Esophagus muscularis mucosa (tissue), 4 donors: ENCODE data around the gene KCNJ12. TPM values are rescaled to one million over a fixed set of nuclear protein-coding genes. Genes with fewer than 3 reads are reported as not detected.

Experiments
- DNase-seq: peaks from one replicate; pipeline ENCODE4 v3.0.0-alpha.2; 2017; ENCODE audit errors: extremely low spot score
- H3K27ac ChIP-seq, 4 donors: fragments of 200-600 bp; sonication (generic); replicated peaks in 1 of 4; 1 replicate in 3 of 4; 2 replicates in 1 of 4; pipeline ENCODE4 v1.5.1; 2016 to 2019; ENCODE audit warnings: mild to moderate bottlenecking in 1 of 4
- H3K27me3 ChIP-seq, 4 donors: fragments of 200-600 bp; sonication (generic); one replicate each; pipeline versions ENCODE4 v1.5.1 to v1.6.0; 2016 to 2019
- H3K36me3 ChIP-seq, 4 donors: fragments of 200-600 bp; sonication (generic); one replicate each; pipeline ENCODE4 v1.5.1; 2016 to 2019
- H3K4me1 ChIP-seq, 4 donors: fragments of 200-600 bp; sonication (generic); one replicate each; pipeline ENCODE4 v1.5.1; 2016 to 2019
- H3K4me3 ChIP-seq, 4 donors: fragments of 200-600 bp; sonication (generic); 1 replicate in 2 of 4; 2 replicates in 2 of 4; pipeline ENCODE4 v1.5.1; 2016 to 2019; ENCODE audit warnings: mild to moderate bottlenecking in 4 of 4, moderate library complexity in 1 of 4
- H3K9me3 ChIP-seq, 4 donors: fragments of 200-600 bp; sonication (generic); 1 replicate in 3 of 4; 2 replicates in 1 of 4; pipeline ENCODE4 v1.5.1; 2016 to 2019
- EP300 ChIP-seq: sonication (generic); formaldehyde crosslinking; IDR thresholded peaks from one replicate; pipeline ENCODE4 v1.6.1; 2017; ENCODE audit warnings: antibody characterized with exemption
- POLR2A ChIP-seq: fragments of 450-650 bp; IDR thresholded peaks from one replicate; pipeline ENCODE4 v1.6.1; 2017; ENCODE audit warnings: antibody characterized with exemption, moderate library complexity, mild to moderate bottlenecking, low read depth
- POLR2AphosphoS5 ChIP-seq, 2 donors: sonication (generic); formaldehyde crosslinking; IDR thresholded peaks; one replicate each; pipeline ENCODE4 v1.6.1; 2017; ENCODE audit warnings: antibody characterized with exemption in 2 of 2
- WGBS: methylation state at CpG from one replicate; pipeline ENCODE4 v1.1.5; 2018; 5-methylcytosine and 5-hydroxymethylcytosine counted together
- intact Hi-C: fragments of 100-400 bp; cut with DNase I; formaldehyde crosslinking; loops from one replicate; pipeline ENCODE4 v1.15.1; 2023
- total RNA-seq, 4 donors: library from RNA; depleted of rRNA; stranded (reverse); fragments of >200 nt; gene quantifications; one replicate each; pipeline versions ENCODE4 v1.1.0 to v1.2.1, GENCODE V29; 2016
- TF ChIP-seq, protein P1 (sequence below), 3 experiments: fragments of 200-600 bp in 2 of 3; fragments of 450-650 bp in 1 of 3; sonication (generic) in 2 of 3; IDR thresholded peaks; one replicate each; pipeline ENCODE4 v1.5.1; 2017 to 2019; ENCODE audit warnings: antibody characterized with exemption in 3 of 3, mild to moderate bottlenecking in 2 of 3, moderate library complexity in 1 of 3

KCNJ12 gene
- total RNA-seq, 4 donors from 2014 or later = 0.83 to 2.1 (median 1.5) TPM

DNA sequence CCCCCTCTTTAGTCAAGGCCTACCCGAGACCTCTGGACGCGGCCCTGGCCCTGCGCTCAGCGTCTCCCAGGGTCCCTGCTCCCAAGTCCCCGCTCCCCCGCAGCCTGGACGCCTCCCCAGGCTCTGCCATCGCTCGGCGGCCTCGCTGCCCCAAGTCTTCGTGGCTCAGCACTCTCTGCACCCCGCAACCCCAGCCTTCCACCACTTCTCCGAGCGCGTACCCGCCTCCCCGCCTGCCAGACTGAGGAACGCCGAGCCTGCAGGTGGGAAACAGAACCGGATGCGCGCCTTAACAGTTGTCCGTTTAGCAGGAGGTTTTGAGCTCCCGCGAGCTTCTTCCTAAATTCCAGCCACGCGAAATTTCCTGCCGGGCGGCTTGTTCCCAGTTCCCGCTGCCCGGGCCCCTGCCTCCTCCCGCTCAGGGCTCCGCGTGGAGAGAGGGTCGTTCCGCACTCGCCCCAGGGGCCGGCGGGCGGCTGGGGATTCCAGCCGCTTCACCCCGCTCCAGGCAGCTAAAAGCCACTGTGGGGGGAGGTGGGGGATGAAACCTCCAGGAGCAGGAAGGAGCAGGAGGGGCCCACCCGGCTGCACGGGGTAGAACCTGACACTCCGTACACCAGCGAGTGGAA lies 87.7 kb downstream of the KCNJ12 start:
- H3K36me3 ChIP-seq = no peaks in the 10 kb centered on the region
- H3K4me1 ChIP-seq = peaks cover 5 to 12% (median 11%) of the 10 kb centered on the region in 4 donors
- no peaks in the 10 kb centered on the region for H3K9me3 ChIP-seq
- no peak for TF ChIP-seq POLR2A
- no peak for TF ChIP-seq EP300
- TF ChIP-seq, protein P1, sequence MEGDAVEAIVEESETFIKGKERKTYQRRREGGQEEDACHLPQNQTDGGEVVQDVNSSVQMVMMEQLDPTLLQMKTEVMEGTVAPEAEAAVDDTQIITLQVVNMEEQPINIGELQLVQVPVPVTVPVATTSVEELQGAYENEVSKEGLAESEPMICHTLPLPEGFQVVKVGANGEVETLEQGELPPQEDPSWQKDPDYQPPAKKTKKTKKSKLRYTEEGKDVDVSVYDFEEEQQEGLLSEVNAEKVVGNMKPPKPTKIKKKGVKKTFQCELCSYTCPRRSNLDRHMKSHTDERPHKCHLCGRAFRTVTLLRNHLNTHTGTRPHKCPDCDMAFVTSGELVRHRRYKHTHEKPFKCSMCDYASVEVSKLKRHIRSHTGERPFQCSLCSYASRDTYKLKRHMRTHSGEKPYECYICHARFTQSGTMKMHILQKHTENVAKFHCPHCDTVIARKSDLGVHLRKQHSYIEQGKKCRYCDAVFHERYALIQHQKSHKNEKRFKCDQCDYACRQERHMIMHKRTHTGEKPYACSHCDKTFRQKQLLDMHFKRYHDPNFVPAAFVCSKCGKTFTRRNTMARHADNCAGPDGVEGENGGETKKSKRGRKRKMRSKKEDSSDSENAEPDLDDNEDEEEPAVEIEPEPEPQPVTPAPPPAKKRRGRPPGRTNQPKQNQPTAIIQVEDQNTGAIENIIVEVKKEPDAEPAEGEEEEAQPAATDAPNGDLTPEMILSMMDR (IDR thresholded peaks at IDR 0.05) = no peak
- TF ChIP-seq POLR2AphosphoS5 (IDR thresholded peaks at IDR 0.05) = no peak
- no peak for DNase-seq
- intact Hi-C loops = no loop called here
- H3K27me3 ChIP-seq = peaks cover 0 to 23% (median 10%) of the 10 kb centered on the region in 4 donors
- 29% methylated on average over 27 of the region's 48 CpGs for WGBS
- H3K27ac ChIP-seq = no peak overlapping the region
- peak overlapping the region; percentile 21 to 37 (median 28) for H3K4me3 ChIP-seq

DNA sequence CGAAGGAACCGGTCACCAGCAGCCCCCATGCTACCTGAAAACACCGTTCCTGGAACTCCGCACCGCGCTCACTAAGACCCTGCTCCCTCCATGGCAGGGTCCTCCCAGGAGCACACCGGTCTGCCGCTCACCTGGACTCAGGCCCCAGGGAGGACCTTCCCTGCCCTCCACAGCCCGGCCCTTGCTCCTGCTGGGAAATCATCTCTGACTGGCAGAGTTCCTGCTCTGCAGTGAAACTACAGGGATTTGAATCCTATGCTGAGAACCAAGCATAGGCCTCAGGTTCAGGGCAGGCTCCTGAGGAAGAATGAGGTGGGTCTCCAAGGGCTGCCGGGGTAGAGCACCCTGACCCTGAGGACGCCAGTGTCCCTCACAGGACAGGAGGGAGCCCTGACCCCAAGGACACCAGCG lies 88.5 kb downstream of the KCNJ12 start:
- H3K36me3 ChIP-seq = no peaks in the 10 kb centered on the region

DNA sequence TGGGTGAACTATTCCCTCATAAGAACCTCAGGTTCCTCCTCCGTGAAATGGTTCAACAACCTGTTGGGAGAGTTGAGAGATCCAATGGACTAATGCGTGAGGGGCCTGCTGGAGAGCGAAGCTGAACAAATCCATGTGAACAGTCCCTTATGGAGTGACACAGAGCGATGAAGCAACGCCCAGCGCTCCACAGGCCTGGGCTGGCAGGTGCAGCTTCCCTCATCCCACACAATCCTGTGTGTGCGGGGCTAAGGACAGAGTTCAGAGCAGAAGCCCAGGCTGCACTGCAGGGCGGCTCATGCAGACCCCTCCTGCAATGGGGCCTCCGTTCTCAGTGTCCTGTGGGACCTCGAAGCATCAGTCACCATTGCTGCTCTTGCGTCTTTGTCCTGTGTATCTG lies 90.4 kb downstream of the KCNJ12 start:
- TF ChIP-seq POLR2A = no peak
- no peak for TF ChIP-seq EP300
- TF ChIP-seq, protein P1 (IDR thresholded peaks at IDR 0.05) = no peak
- no peak for TF ChIP-seq POLR2AphosphoS5 (IDR thresholded peaks at IDR 0.05)
- Histone ChIP-seq H3K9me3 (no peaks in the 10 kb centered on the region), H3K27ac (no peak overlapping the region), H3K4me1 (peaks cover 5 to 12% (median 11%) of the 10 kb centered on the region in 4 donors), H3K36me3 (no peaks in the 10 kb centered on the region), H3K27me3 (peaks cover 0 to 23% (median 10%) of the 10 kb centered on the region in 4 donors), H3K4me3 (no peak overlapping the region)
- 96% methylated on average over 11 of the region's 11 CpGs for WGBS
- intact Hi-C loops = no loop called here
- no peak for DNase-seq

More for the DNA sequence above, 88.5 kb downstream of the KCNJ12 start:
- no peaks in the 10 kb centered on the region for H3K9me3 ChIP-seq
- H3K27ac ChIP-seq = no peak overlapping the region
- 80% methylated on average over 7 of the region's 12 CpGs for WGBS
- H3K27me3 ChIP-seq = peaks cover 0 to 23% (median 10%) of the 10 kb centered on the region in 4 donors
- no peak overlapping the region for H3K4me3 ChIP-seq
- intact Hi-C loops = no loop called here
- TF ChIP-seq POLR2A (no peak), POLR2AphosphoS5 (IDR thresholded peaks at IDR 0.05) (no peak), EP300 (no peak)
- H3K4me1 ChIP-seq = peaks cover 5 to 12% (median 11%) of the 10 kb centered on the region in 4 donors
- DNase-seq = no peak

DNA sequence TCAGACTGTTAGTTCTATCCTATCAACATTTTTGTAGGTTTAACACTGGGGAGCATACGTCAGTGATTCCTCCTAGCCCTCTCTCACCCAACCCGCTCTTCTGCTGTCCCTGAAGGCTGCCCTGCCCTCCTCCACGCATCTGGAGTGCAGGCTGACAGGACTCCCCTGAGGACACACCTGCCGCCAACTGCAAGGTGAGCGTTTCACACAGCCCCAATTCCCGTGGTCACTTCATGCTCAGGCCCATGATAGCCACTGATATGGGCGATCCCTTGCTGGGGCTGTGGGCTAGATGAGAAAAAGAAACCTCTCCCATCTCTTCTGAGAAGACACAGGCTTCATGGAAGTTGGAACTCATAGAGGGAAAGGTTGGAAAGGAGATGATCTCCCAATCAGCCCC lies 91.0 kb downstream of the KCNJ12 start:
- no peak for DNase-seq
- TF ChIP-seq EP300 (no peak), POLR2A (no peak), POLR2AphosphoS5 (IDR thresholded peaks at IDR 0.05) (no peak)
- TF ChIP-seq, protein P1 (IDR thresholded peaks at IDR 0.05) = no peak
- H3K9me3 ChIP-seq = no peaks in the 10 kb centered on the region
- peaks cover 0 to 21% (median 10%) of the 10 kb centered on the region in 4 donors for H3K27me3 ChIP-seq
- 79% methylated on average over 6 of the region's 7 CpGs for WGBS
- intact Hi-C loops = no loop called here
- no peaks in the 10 kb centered on the region for H3K36me3 ChIP-seq
- no peak overlapping the region for H3K27ac ChIP-seq
- H3K4me3 ChIP-seq = no peak overlapping the region
- peaks cover 5 to 12% (median 11%) of the 10 kb centered on the region in 4 donors for H3K4me1 ChIP-seq

DNA sequence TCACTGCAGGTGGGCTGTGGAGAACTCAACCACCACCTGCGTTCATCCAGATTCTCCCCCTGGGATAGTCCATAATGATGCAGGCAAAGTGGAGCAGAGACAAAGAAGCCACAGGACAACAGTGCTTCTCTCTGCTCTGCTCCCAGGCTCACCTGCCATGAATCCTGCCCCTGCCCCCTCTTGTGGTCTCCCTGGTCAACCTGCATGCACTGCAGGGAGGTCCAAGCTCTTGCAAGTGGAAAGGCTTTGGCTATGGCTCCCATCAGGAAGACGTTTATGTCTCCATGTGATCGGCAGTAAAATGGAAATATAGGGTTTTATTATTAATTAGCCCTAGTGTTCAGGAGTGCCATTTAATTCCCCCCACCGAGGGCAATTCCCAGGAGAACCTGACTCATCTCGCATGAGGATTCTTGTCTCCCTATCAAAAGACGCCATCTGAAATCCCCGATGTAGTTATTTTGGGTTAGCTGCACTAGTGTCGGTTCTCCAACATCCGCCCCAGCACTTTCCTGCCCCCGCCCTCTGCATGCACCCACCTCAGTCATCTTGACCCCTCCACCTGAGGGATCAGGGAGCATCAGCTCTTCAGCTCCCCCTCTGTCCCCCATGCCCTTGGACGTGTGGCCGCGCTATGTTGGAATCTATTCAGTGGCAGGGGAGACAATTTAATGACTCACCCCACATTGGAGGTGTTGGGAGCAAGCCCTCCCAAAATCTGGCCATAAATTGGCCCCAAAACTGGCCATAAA lies 91.8 kb downstream of the KCNJ12 start:
- intact Hi-C loops = no loop called here
- TF ChIP-seq EP300 (no peak), POLR2AphosphoS5 (IDR thresholded peaks at IDR 0.05) (no peak), POLR2A (no peak)
- TF ChIP-seq, protein P1 (IDR thresholded peaks at IDR 0.05) = no peak
- Histone ChIP-seq H3K4me3 (no peak overlapping the region), H3K36me3 (no peaks in the 10 kb centered on the region), H3K9me3 (no peaks in the 10 kb centered on the region), H3K4me1 (peaks cover 5 to 12% (median 11%) of the 10 kb centered on the region in 4 donors), H3K27ac (no peak overlapping the region), H3K27me3 (peaks cover 0 to 16% (median 10%) of the 10 kb centered on the region in 4 donors)
- no peak for DNase-seq
- WGBS = 91% methylated on average over 13 of the region's 13 CpGs
